HG02852 (cell line): ENCODE measurements around the gene ABCD1.

ENCODE experiments used
- ATAC-seq: cut with Tn5 transposase; IDR thresholded peaks from one replicate; pipeline ENCODE4 v1.9.1; 2021; ENCODE audit warnings: mild to moderate bottlenecking, moderate library complexity; ENCODE audit not compliant: unreplicated experiment

The ABCD1 gene

DNA sequence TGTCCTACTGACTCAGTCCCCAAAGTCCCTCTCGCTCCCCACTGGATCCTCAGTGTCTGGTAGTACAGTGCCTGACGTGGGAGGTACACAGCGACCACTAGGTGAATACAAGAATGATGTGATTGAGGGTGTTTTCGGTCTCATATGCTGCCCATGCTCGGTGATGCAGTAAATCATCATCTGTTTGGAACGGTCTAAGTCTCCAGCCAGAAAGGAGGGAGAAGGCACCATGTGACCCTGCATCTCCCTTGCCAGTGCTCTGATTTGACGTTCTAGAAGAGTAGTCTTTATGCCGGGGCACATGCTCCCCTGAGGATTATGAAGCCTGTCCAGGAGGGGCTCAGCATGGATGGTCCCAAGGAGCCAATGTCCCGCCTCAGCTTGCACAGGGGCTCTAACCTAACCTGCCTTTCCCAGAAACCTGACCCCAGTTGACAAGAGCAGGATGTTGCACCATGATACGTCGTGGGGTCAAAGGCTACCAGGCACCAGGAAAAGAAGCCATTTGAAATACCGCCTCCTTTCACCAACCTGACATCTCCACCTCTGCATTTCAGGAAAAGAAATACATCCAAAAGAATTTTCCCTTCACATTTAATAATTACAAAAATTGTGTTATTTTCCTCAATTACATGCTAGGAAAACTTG, 25.6 kb downstream of the ABCD1 start:
- no peak for ATAC-seq

- ATAC-seq: no peak
These were observed 30.5 kb downstream of the ABCD1 start for GRCh38 chrX:153755136-153755535.

DNA sequence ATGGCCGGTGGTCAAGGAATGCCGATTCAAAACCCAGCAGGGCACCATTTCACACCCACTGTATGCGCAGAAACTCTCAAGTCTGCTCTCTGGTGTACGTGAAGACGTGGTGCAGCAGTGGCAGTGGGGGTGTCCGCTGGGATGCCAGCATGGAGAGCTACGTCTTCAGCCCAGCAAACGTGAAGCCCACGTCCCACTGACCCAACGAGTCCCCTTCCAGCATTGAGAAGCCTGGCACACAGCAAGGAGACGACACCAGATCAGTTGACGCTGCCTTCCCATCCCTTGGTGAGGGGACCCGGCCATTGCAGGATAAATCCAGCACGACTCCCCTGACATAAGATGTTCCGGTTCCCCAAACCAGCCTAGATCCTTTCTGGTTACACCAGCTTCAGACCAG, 37.2 kb downstream of the ABCD1 start:
- ATAC-seq: no peak

DNA sequence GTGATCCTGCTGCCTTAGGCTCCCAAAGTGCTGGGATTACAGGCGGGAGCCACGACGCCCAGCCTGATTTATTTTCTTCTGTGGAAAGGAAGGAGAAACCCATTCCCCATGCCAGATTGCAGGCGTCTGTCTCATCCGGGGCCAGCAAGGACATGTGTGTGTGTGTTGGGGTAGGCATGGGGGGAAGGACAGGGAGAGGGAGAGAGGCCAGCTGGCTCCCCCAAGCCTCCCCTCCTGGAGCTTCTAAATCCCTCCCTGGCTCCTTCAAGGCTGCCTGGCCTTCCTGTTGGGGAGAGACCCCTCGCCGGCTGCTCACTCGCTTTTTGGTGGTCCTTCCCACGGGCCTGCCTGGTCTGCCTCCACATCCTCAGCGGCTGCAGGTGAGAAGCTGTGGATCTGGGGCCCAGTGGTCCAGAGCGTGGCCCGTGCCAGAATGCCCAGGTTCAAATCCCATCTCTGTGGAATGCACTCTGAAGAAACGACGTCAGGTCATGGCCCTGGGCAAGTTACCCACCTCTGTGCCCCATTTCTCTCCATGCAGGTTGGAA, 38.0 kb downstream of the ABCD1 start:
- ATAC-seq: no peak

- no peak for ATAC-seq
These were observed 38.8 kb downstream of the ABCD1 start for GRCh38 chrX:153763298-153763932.

GRCh38 chrX:153763989-153764755, 39.5 kb downstream of the ABCD1 start, which contains the start of gene PLXNB3:
PLXNB3 (plus strand) TSS chrX:153764249; CDS start chrX:153765536, 1,287 bp downstream.
- no peak for ATAC-seq

- no peak for ATAC-seq
These were observed 40.1 kb downstream of the ABCD1 start for GRCh38 chrX:153764786-153765137.

- ATAC-seq: no peak
These were observed 40.8 kb downstream of the ABCD1 start for GRCh38 chrX:153765138-153766079.

GRCh38 chrX:153766098-153766817, 41.6 kb downstream of the ABCD1 start:
- ATAC-seq: no peak

DNA sequence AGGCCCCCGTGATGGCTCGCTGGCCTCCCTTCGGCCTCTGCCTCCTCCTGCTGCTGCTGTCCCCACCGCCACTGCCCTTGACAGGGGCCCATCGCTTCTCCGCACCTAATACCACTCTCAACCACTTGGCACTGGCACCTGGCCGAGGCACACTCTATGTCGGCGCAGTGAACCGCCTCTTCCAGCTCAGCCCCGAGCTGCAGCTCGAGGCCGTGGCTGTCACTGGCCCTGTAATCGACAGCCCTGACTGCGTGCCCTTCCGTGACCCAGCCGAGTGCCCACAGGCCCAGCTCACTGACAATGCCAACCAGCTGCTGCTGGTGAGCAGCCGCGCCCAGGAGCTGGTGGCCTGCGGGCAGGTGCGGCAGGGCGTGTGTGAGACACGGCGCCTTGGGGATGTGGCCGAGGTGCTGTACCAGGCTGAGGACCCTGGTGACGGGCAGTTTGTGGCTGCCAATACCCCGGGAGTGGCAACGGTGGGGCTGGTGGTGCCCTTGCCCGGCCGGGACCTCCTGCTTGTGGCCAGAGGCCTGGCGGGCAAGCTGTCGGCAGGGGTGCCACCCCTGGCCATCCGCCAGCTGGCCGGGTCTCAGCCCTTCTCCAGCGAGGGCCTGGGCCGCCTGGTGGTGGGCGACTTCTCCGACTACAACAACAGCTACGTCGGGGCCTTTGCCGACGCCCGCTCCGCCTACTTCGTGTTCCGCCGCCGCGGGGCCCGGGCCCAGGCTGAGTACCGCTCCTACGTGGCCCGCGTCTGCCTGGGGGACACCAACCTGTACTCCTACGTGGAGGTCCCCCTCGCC, 42.4 kb downstream of the ABCD1 start:
- ATAC-seq: no peak

DNA sequence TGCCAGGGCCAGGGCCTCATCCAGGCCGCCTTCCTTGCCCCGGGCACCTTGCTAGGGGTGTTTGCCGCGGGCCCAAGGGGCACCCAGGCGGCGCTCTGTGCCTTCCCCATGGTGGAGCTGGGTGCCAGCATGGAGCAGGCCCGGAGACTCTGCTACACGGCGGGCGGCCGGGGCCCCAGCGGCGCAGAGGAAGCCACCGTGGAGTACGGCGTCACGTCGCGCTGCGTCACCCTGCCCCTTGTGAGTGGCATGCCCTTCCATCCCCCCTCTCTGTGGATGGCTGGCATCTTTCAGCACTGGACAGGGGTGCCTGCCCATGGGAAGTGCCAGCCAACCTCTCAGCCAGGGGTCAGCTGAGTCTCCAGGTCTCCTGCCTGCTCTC, 43.0 kb downstream of the ABCD1 start:
- no peak for ATAC-seq

DNA sequence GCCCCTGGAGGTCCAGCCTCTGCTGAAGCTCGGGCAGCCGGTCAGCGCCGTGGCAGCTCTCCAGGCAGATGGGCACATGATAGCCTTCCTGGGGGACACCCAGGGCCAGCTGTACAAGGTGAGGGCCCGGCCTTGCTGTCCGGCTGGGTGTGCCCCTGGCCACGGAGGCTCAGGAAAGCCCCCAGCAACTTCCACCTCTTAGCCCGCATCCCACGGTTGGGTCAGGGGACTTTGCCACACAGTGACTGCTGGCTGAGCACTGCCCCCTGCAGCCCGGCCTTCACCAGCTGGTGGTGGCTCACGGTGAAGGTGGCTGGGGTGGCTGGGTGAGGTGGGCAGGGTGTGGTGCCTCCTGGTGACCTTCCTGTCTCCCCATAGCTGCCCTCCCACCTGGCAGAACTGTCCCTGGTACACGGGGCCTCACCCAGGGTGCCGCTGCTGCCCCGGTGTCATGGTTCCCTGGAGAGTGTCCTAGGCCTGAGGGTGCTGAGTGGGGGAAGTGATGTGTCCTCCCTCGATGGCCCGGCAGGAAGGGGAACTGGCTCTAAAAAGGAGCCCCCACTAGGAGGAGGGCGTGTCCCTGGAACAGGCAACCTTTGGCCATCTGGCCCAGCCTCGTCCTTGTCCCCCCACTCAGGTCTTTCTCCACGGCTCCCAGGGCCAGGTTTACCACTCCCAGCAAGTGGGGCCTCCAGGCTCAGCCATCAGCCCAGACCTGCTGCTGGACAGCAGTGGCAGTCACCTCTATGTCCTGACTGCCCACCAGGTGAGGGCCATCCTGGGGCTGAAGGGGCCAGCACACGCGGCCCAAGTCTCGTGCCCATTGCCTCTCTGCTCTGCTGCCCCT, 43.9 kb downstream of the ABCD1 start:
- ATAC-seq: no peak

GRCh38 chrX:153769158-153769864, 44.7 kb downstream of the ABCD1 start:
- no peak for ATAC-seq

DNA sequence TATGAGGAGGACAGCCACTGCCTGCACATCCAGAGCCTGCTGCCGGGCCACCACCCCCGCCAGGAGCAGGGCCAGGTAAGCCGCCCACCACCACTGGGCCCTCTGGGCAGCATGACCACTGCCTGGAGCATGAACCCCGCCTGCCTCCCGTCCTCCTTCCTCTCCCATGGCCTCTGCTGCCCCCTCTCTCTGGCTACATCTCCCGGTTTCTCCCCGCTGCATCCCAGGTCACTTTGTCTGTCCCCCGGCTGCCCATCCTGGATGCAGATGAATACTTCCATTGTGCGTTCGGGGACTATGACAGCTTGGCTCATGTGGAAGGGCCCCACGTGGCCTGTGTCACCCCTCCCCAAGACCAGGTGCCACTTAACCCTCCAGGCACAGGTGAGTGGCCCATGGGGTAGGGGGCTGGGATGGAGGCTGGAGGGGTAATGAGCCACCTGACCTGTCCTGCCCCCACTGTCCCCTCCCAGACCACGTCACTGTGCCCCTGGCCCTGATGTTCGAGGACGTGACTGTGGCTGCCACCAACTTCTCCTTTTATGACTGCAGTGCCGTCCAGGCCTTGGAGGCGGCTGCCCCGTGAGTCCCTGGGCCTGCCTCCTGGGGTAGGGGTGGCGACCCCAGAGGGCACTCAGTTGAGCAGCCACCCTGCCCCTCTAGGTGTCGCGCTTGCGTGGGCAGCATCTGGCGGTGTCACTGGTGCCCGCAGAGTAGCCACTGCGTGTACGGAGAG, 45.4 kb downstream of the ABCD1 start:
- no peak for ATAC-seq

GRCh38 chrX:153770601-153771414, 46.2 kb downstream of the ABCD1 start:
- ATAC-seq: no peak
